DND-41 (cell line): ENCODE results near the gene GART.

Experiments used
- CTCF ChIP-seq: IDR thresholded peaks from 2 replicates; pipeline ENCODE4 v1.5.1; 2012; ENCODE audit warnings: borderline replicate concordance, low read length, moderate library complexity, mild to moderate bottlenecking; ENCODE audit not compliant: poor library complexity, severe bottlenecking; ENCODE audit errors: extremely low read depth
- EZH2 ChIP-seq: IDR thresholded peaks from 3 replicates; pipeline ENCODE4 v1.6.1; 2012; ENCODE audit warnings: borderline replicate concordance, low read depth, mild to moderate bottlenecking, moderate library complexity, low read length, inconsistent platforms; ENCODE audit not compliant: severe bottlenecking

- TF ChIP-seq CTCF: no peak
- TF ChIP-seq EZH2: no peak
Observed at GRCh38 chr21:33537212-33537611, 4.7 kb downstream of the GART start.
